Activated T-cell treated with anti-CD3 and anti-CD28 coated beads, Interleukin-2, amount 50 U/mL, for 24 hours (primary cell): ENCODE data around the gene TRIM71.

Experiments
- DNase-seq: peaks from one replicate; pipeline ENCODE4 v3.0.0-alpha.2; 2020
- H3K27ac Mint-ChIP-seq: 2 replicates; pipeline ENCODE4 v1.8.0; 2020; ENCODE audit warnings: mild to moderate bottlenecking, mixed read lengths
- H3K27me3 Mint-ChIP-seq: 2 replicates; pipeline ENCODE4 v1.8.0; 2020; ENCODE audit warnings: mixed read lengths
- H3K36me3 Mint-ChIP-seq: 2 replicates; pipeline ENCODE4 v1.8.0; 2020; ENCODE audit warnings: low read depth, mixed read lengths
- H3K4me1 Mint-ChIP-seq: 2 replicates; pipeline ENCODE4 v1.8.0; 2020; ENCODE audit warnings: low read depth, mixed read lengths
- H3K4me3 Mint-ChIP-seq: 2 replicates; pipeline ENCODE4 v1.8.0; 2020; ENCODE audit warnings: mild to moderate bottlenecking, moderate library complexity, mixed read lengths
- H3K9me3 Mint-ChIP-seq: 2 replicates; pipeline ENCODE4 v1.8.0; 2020; ENCODE audit warnings: mixed read lengths

The TRIM71 gene

GRCh38 chr3:32860499-32860898, 42.7 kb downstream of the TRIM71 start:
- Mint-ChIP-seq H3K4me1 (no peaks in the 10 kb centered on the region), H3K4me3 (no peak overlapping the region), H3K9me3 (no peaks in the 10 kb centered on the region), H3K27me3 (peaks cover 3% of the 10 kb centered on the region), H3K27ac (no peak overlapping the region), H3K36me3 (no peaks in the 10 kb centered on the region)
- no peak for DNase-seq

GRCh38 chr3:32861681-32862080, 43.9 kb downstream of the TRIM71 start:
- no peaks in the 10 kb centered on the region for H3K36me3 Mint-ChIP-seq
- H3K9me3 Mint-ChIP-seq, result no peaks in the 10 kb centered on the region
- H3K4me1 Mint-ChIP-seq, result peaks cover 1% of the 10 kb centered on the region
- H3K4me3 Mint-ChIP-seq, result no peak overlapping the region
- no peak overlapping the region for H3K27ac Mint-ChIP-seq
- DNase-seq, result no peak
- no peaks in the 10 kb centered on the region for H3K27me3 Mint-ChIP-seq

GRCh38 chr3:32862247-32862935, 44.6 kb downstream of the TRIM71 start:
- DNase-seq, result no peak
- H3K4me3 Mint-ChIP-seq, result no peak overlapping the region
- no peaks in the 10 kb centered on the region for H3K27me3 Mint-ChIP-seq
- no peaks in the 10 kb centered on the region for H3K9me3 Mint-ChIP-seq
- no peak overlapping the region for H3K27ac Mint-ChIP-seq
- H3K4me1 Mint-ChIP-seq, result peaks cover 1% of the 10 kb centered on the region
- no peaks in the 10 kb centered on the region for H3K36me3 Mint-ChIP-seq

GRCh38 chr3:32862936-32863487, 45.2 kb downstream of the TRIM71 start:
- Mint-ChIP-seq H3K27ac (no peak overlapping the region), H3K36me3 (no peaks in the 10 kb centered on the region), H3K4me3 (no peak overlapping the region), H3K4me1 (peaks cover 1% of the 10 kb centered on the region), H3K9me3 (no peaks in the 10 kb centered on the region), H3K27me3 (no peaks in the 10 kb centered on the region)
- no peak for DNase-seq

- no peak overlapping the region for H3K4me3 Mint-ChIP-seq
- no peaks in the 10 kb centered on the region for H3K9me3 Mint-ChIP-seq
- no peak overlapping the region for H3K27ac Mint-ChIP-seq
- H3K27me3 Mint-ChIP-seq, result no peaks in the 10 kb centered on the region
- no peak for DNase-seq
- H3K4me1 Mint-ChIP-seq, result peaks cover 1% of the 10 kb centered on the region
- no peaks in the 10 kb centered on the region for H3K36me3 Mint-ChIP-seq
These were observed 47.6 kb downstream of the TRIM71 start for GRCh38 chr3:32865383-32865782.

- no peak for DNase-seq
- no peak overlapping the region for H3K4me3 Mint-ChIP-seq
- H3K9me3 Mint-ChIP-seq, result no peaks in the 10 kb centered on the region
- H3K27me3 Mint-ChIP-seq, result no peaks in the 10 kb centered on the region
- H3K4me1 Mint-ChIP-seq, result peaks cover 1% of the 10 kb centered on the region
- H3K27ac Mint-ChIP-seq, result no peak overlapping the region
- no peaks in the 10 kb centered on the region for H3K36me3 Mint-ChIP-seq
These were observed 48.7 kb downstream of the TRIM71 start for GRCh38 chr3:32866533-32866932.

GRCh38 chr3:32867954-32868353, 50.2 kb downstream of the TRIM71 start:
- Mint-ChIP-seq H3K36me3 (no peaks in the 10 kb centered on the region), H3K27me3 (no peaks in the 10 kb centered on the region), H3K4me1 (peaks cover 1% of the 10 kb centered on the region), H3K9me3 (no peaks in the 10 kb centered on the region), H3K4me3 (no peak overlapping the region), H3K27ac (no peak overlapping the region)
- DNase-seq, result no peak

GRCh38 chr3:32868719-32869512, 51.1 kb downstream of the TRIM71 start:
- no peaks in the 10 kb centered on the region for H3K27me3 Mint-ChIP-seq
- no peak for DNase-seq
- H3K36me3 Mint-ChIP-seq, result no peaks in the 10 kb centered on the region
- H3K27ac Mint-ChIP-seq, result no peak overlapping the region
- no peak overlapping the region for H3K4me3 Mint-ChIP-seq
- H3K9me3 Mint-ChIP-seq, result no peaks in the 10 kb centered on the region
- peaks cover 1% of the 10 kb centered on the region for H3K4me1 Mint-ChIP-seq

GRCh38 chr3:32869513-32870047, 51.8 kb downstream of the TRIM71 start:
- Mint-ChIP-seq H3K27me3 (no peaks in the 10 kb centered on the region), H3K27ac (no peak overlapping the region), H3K4me1 (peaks cover 1% of the 10 kb centered on the region), H3K9me3 (no peaks in the 10 kb centered on the region), H3K4me3 (no peak overlapping the region), H3K36me3 (no peaks in the 10 kb centered on the region)
- DNase-seq, result no peak

GRCh38 chr3:32870373-32871095, 52.7 kb downstream of the TRIM71 start:
- DNase-seq, result no peak
- Mint-ChIP-seq H3K27ac (no peak overlapping the region), H3K36me3 (no peaks in the 10 kb centered on the region), H3K27me3 (no peaks in the 10 kb centered on the region), H3K9me3 (no peaks in the 10 kb centered on the region), H3K4me1 (peaks cover 1% of the 10 kb centered on the region), H3K4me3 (no peak overlapping the region)

GRCh38 chr3:32871273-32871672, 53.5 kb downstream of the TRIM71 start:
- no peaks in the 10 kb centered on the region for H3K36me3 Mint-ChIP-seq

GRCh38 chr3:32872487-32873382, 54.9 kb downstream of the TRIM71 start:
- Mint-ChIP-seq H3K36me3 (no peaks in the 10 kb centered on the region), H3K27me3 (peaks cover 11% of the 10 kb centered on the region), H3K4me1 (peaks cover 2% of the 10 kb centered on the region), H3K9me3 (no peaks in the 10 kb centered on the region), H3K27ac (no peak overlapping the region), H3K4me3 (no peak overlapping the region)
- DNase-seq, result no peak

More at GRCh38 chr3:32871273-32871672, 53.5 kb downstream of the TRIM71 start:
- Mint-ChIP-seq H3K4me1 (peaks cover 2% of the 10 kb centered on the region), H3K9me3 (no peaks in the 10 kb centered on the region), H3K27me3 (peaks cover 3% of the 10 kb centered on the region), H3K27ac (no peak overlapping the region), H3K4me3 (no peak overlapping the region)
- DNase-seq, result no peak

- DNase-seq, result no peak
- H3K4me3 Mint-ChIP-seq, result no peak overlapping the region
- no peak overlapping the region for H3K27ac Mint-ChIP-seq
- H3K27me3 Mint-ChIP-seq, result peaks cover 15% of the 10 kb centered on the region
- peaks cover 2% of the 10 kb centered on the region for H3K4me1 Mint-ChIP-seq
- H3K36me3 Mint-ChIP-seq, result no peaks in the 10 kb centered on the region
- H3K9me3 Mint-ChIP-seq, result no peaks in the 10 kb centered on the region
These were observed 55.8 kb downstream of the TRIM71 start for GRCh38 chr3:32873531-32874130.
